Breast epithelium (tissue), 4 donors: ENCODE data around the gene NUP98. TPM values are rescaled to one million over a fixed set of nuclear protein-coding genes. Genes with fewer than 3 reads are reported as not detected.

Source experiments
- DNase-seq, 2 donors: peaks; one replicate each; pipeline ENCODE4 v3.0.0-alpha.2; 2019; ENCODE audit warnings: low spot score in 2 of 2
- H3K27ac ChIP-seq, 2 donors: fragments of 200-600 bp; sonication (generic) in 1 of 2; one replicate each; pipeline ENCODE4 v1.5.1; 2016 to 2019; ENCODE audit warnings: mild to moderate bottlenecking in 1 of 2
- H3K27me3 ChIP-seq, 2 donors: fragments of 200-600 bp; sonication (generic) in 1 of 2; one replicate each; pipeline versions ENCODE4 v1.5.1 to v1.6.0; 2017 to 2019; ENCODE audit warnings: control low read depth in 1 of 2, mild to moderate bottlenecking in 1 of 2
- H3K36me3 ChIP-seq: fragments of 200-600 bp; one replicate; pipeline ENCODE4 v1.5.1; 2019
- H3K4me1 ChIP-seq, 2 donors: fragments of 200-600 bp; sonication (generic); one replicate each; pipeline ENCODE4 v1.5.1; 2016 to 2019; ENCODE audit warnings: control low read depth in 1 of 2
- H3K4me3 ChIP-seq, 3 donors: fragments of 200-600 bp; sonication (generic); 1 replicate in 2 of 3; 2 replicates in 1 of 3; pipeline ENCODE4 v1.5.1; 2016 to 2019; ENCODE audit warnings: mild to moderate bottlenecking in 3 of 3, moderate library complexity in 2 of 3
- H3K9me3 ChIP-seq, 2 donors: fragments of 200-600 bp; sonication (generic) in 1 of 2; one replicate each; pipeline ENCODE4 v1.5.1; 2016 to 2019; ENCODE audit warnings: control low read depth in 1 of 2
- POLR2A ChIP-seq: fragments of 450-650 bp; IDR thresholded peaks from one replicate; pipeline ENCODE4 v1.6.1; 2016; ENCODE audit warnings: antibody characterized with exemption, mild to moderate bottlenecking, moderate library complexity
- POLR2AphosphoS5 ChIP-seq, 3 donors: sonication (generic); formaldehyde crosslinking; IDR thresholded peaks; one replicate each; pipeline ENCODE4 v1.6.1; 2017; ENCODE audit warnings: antibody characterized with exemption in 3 of 3
- intact Hi-C: fragments of 100-400 bp; cut with DNase I; formaldehyde crosslinking; loops from one replicate; pipeline ENCODE4 v1.15.1; 2023; ENCODE audit warnings: low total_unique reads
- total RNA-seq, 3 donors: library from RNA; depleted of rRNA; stranded (reverse); fragments of >200 nt; gene quantifications; one replicate each; pipeline ENCODE4 v1.1.0, GENCODE V29; 2016
- TF ChIP-seq, protein P1 (sequence below), 3 donors: fragments of 450-650 bp; IDR thresholded peaks; one replicate each; pipeline ENCODE4 v1.5.1; 2016 to 2017; ENCODE audit warnings: antibody characterized with exemption in 3 of 3, mild to moderate bottlenecking in 3 of 3, moderate library complexity in 3 of 3

The NUP98 gene
- total RNA-seq, 3 donors from 2014 or later, result 98.1 to 178 (median 142) TPM

DNA sequence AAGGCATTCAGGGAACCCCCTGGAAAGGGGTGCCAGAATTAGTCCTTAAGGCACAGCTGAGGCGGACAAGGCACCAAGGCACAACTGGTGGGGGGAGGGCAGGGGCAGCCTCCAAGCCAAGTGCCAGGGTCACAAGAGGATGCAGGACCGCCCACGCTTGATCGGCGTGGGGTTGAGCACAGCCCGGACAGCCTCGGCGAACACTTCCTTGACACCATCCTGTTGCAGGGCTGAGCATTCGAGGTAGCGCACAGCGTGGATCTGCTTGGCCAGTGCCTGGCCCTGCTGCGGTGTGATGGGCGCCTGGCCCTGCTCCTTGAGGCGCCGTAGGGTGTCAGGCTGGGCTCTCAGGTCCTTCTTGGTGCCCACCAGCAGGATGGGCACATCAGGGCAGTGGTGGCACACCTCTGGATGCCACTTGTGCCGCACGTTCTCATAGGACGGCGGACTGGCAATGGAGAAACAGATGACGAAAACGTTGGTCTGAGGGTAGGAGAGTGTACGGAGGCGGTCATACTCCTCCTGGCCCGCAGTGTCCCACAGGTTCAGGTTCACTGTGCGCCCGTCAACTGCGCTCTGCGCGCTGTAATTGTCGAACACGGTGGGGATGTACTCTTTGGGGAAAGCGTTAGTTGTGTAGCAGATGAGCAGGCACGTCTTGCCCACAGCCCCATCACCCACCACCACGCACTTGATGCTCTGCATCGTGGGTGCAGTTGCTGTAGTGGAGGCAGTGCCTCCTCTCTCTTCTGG, 30.3 kb upstream of the NUP98 start:
- H3K27ac ChIP-seq, result no peak overlapping the region
- intact Hi-C loops, result no loop called here
- no peaks in the 10 kb centered on the region for H3K27me3 ChIP-seq
- no peak overlapping the region for H3K4me3 ChIP-seq
- H3K36me3 ChIP-seq, result no peaks in the 10 kb centered on the region
- H3K9me3 ChIP-seq, result no peaks in the 10 kb centered on the region
- no peak for TF ChIP-seq POLR2A
- TF ChIP-seq, protein P1, sequence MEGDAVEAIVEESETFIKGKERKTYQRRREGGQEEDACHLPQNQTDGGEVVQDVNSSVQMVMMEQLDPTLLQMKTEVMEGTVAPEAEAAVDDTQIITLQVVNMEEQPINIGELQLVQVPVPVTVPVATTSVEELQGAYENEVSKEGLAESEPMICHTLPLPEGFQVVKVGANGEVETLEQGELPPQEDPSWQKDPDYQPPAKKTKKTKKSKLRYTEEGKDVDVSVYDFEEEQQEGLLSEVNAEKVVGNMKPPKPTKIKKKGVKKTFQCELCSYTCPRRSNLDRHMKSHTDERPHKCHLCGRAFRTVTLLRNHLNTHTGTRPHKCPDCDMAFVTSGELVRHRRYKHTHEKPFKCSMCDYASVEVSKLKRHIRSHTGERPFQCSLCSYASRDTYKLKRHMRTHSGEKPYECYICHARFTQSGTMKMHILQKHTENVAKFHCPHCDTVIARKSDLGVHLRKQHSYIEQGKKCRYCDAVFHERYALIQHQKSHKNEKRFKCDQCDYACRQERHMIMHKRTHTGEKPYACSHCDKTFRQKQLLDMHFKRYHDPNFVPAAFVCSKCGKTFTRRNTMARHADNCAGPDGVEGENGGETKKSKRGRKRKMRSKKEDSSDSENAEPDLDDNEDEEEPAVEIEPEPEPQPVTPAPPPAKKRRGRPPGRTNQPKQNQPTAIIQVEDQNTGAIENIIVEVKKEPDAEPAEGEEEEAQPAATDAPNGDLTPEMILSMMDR (IDR thresholded peaks at IDR 0.05), result no peak
- TF ChIP-seq POLR2AphosphoS5 (IDR thresholded peaks at IDR 0.05), result no peak
- H3K4me1 ChIP-seq, result no peaks in the 10 kb centered on the region
- DNase-seq, result no peak

DNA sequence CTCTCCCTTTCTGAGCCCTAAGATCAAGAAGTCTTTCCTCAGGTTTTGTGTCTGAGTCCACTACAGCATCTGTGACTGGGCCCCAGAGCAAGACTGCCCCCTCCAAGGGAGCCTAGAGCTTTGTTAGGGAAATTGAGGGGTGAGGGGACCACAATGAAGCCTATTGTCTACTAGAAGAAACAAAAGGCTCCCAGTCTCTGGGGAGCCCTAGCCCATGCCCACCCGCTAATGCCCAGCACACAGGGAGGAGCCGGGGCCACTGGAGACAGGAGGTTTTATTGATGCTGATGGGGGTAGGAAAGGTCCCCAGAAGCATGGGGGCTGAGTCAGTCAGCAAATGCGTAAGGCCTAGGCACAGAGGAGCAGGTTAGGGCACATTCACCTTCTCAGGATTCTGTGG, 29.4 kb upstream of the NUP98 start:
- intact Hi-C loops, result no loop called here
- no peaks in the 10 kb centered on the region for H3K27me3 ChIP-seq
- no peaks in the 10 kb centered on the region for H3K36me3 ChIP-seq
- H3K4me1 ChIP-seq, result no peaks in the 10 kb centered on the region
- no peak for DNase-seq
- TF ChIP-seq, protein P1 (IDR thresholded peaks at IDR 0.05), result no peak
- TF ChIP-seq POLR2AphosphoS5 (IDR thresholded peaks at IDR 0.05), result no peak
- no peak for TF ChIP-seq POLR2A
- no peak overlapping the region for H3K4me3 ChIP-seq
- H3K9me3 ChIP-seq, result no peaks in the 10 kb centered on the region
- H3K27ac ChIP-seq, result no peak overlapping the region

DNA sequence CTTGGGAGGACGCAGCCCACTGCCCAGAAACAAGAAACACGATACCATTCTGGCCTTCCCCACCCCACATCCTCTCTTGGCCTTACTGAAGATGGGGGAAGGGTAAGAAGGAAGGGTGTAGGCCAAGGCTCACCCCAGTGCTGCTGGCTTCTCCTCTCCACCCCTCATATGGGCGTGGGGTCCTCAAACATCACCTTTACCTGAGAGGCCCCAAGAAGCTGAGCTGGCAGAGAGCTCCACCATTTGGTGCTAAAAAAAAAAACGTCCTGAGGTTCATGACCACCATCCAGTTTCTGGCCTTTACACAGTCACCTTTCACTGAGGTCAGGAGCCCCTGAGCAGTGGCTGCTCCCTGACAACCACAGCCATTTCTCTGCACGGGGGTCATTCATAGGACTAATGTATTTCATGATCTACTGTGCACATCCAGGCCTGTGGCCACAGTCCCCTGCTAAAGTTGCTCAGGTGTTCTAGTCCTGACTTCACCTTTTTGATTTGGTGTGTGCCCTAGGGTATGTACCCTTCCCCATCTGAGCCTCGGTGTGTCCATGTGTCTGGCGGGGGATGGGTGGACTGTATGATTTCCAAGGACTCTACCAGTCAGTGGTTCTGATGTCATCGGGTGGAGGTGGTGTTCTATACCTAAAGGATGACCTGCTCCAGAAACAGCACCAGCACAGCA, 28.3 kb upstream of the NUP98 start:
- TF ChIP-seq, protein P1 (IDR thresholded peaks at IDR 0.05), result no peak
- TF ChIP-seq POLR2AphosphoS5 (IDR thresholded peaks at IDR 0.05) (no peak), POLR2A (no peak)
- H3K4me3 ChIP-seq, result no peak overlapping the region
- no peaks in the 10 kb centered on the region for H3K4me1 ChIP-seq
- no peaks in the 10 kb centered on the region for H3K9me3 ChIP-seq
- intact Hi-C loops, result no loop called here
- DNase-seq, result no peak
- H3K36me3 ChIP-seq, result no peaks in the 10 kb centered on the region
- H3K27me3 ChIP-seq, result no peaks in the 10 kb centered on the region
- no peak overlapping the region for H3K27ac ChIP-seq

DNA sequence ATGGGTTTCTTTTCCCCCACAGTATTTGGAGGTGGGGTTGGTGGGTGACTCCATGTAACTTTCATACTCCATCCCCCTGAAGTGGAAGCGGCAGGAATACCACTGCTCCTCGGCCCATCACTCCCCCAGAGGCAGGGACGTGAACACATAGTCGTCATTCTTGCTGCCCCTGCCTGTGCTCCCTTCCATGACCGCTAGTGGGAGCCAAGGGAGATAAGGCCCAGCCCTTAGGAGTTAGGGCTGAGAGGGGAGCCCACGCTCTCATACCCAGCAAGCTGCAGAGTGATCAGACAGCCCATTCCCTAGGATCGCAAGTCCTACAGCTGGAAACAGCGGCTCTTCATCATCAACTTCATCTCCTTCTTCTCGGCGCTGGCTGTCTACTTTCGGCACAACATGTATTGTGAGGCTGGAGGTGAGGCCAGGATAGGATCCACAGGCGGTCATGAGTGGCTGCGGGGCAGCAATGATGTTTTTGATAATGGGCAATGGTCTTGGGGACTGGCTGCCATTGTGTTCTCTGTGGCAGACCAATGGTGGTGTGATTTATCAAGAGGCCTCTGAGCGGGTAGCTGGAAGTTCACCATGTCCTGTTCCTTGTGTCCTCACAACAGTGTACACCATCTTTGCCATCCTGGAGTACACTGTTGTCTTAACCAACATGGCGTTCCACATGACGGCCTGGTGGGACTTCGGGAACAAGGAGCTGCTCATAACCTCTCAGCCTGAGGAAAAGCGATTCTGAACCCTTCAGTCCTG, 27.5 kb upstream of the NUP98 start:
- TF ChIP-seq, protein P1 (IDR thresholded peaks at IDR 0.05), result peak in 1 of 3 donors; percentile 10
- TF ChIP-seq POLR2AphosphoS5 (IDR thresholded peaks at IDR 0.05), result no peak
- H3K27ac ChIP-seq, result no peak overlapping the region
- H3K36me3 ChIP-seq, result no peaks in the 10 kb centered on the region
- no peaks in the 10 kb centered on the region for H3K27me3 ChIP-seq
- no peaks in the 10 kb centered on the region for H3K9me3 ChIP-seq
- H3K4me3 ChIP-seq, result no peak overlapping the region
- no peaks in the 10 kb centered on the region for H3K4me1 ChIP-seq
- no peak for DNase-seq
- intact Hi-C loops, result no loop called here
